GM12891 (cell line): ENCODE measurements around the gene PRSS27.

Experiments used
- POLR2A ChIP-seq: IDR thresholded peaks from 2 replicates; pipeline ENCODE4 v1.6.1; 2011; ENCODE audit warnings: low read depth, low read length, control low read depth
- POLR2AphosphoS5 ChIP-seq: IDR thresholded peaks from 2 replicates; pipeline ENCODE4 v1.6.1; 2011; ENCODE audit warnings: low read depth, low read length, control low read depth
- TAF1 ChIP-seq: IDR thresholded peaks from 2 replicates; pipeline ENCODE4 v1.6.1; 2011; ENCODE audit warnings: low read depth, low read length, control low read depth

DNA sequence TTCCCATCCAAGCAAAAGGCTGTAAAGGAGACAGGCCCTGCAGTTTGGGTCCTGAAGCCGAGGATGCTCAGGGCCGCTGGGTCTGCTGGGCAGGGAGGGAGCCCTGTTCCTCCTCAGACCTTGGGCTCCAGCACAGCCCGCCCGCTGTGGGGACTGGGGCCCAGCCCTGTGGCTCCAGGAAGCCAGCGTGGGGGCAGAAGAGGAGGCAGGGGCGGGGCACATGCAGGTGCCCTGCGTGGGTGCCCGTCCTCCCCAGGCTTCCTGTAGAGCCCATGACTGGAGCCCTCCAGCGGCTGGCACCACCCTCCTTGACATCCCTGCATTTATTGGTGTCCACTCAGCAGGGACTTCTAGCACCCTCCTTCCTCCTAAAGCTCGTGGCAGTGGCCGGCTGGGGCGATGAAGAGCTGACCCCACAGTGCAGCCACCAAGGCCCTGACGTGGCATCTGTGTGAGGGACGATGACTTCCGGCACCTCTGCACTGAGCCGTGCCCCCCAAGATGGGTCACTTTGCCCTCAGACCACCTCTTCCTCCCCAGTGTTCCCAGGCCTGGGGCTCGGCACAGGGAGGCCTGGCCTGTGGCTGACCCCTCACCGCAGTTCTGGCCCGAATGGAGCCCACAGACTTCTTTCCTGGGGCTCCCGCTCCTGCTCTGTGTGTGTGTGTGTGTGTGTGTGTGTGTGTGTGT, 9.9 kb downstream of the PRSS27 start:
- TF ChIP-seq POLR2A = no peak
- peak; percentile 38 for TF ChIP-seq POLR2AphosphoS5
- no peak for TF ChIP-seq TAF1
